Measurements from ENCODE around the gene TMTC2.

Gene TMTC2

DNA sequence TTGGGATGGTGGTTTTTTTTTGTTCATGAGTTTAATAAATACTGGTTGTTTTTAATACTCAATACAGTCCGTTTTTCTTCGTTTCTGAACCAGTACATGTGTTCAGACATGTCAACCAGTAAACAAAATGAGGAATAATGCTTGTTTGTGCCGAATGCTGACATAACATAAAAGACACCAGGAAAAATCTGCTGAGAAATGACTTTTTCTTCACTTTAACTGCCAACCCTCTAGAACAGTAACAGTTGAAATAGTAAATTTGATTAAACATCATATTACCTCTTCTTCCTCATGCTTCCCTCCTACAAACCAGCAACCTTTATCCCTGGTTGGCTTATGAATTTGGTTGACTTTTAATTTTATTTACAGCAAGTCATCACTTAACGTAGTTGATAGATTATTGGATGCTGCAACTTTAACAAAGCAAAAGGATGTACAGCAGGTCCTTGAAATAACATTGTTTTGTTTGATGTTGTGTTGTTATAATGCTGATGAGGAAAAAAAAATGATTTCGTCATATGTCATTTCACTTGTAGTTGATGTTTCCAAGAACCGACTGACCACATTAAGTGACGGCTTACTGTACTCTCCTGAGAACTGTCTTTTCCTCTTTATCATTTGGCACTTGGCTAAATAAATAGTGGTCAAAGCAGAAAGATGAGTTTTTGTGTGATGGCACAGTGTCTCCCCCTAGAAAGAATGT, 340.5 kb downstream of the TMTC2 start:
- in situ Hi-C loops (cut with HindIII; ENCODE audit: low pct_ligation_motif_present, low sequenced_read_pairs) = no loop called here
- no peaks in the 10 kb centered on the region for H3K36me3 ChIP-seq (replicated peaks)
- no peaks in the 10 kb centered on the region for H3K27me3 ChIP-seq (replicated peaks)
- H3K4me3 ChIP-seq (ENCODE audit: low read depth, low read length) = no peak overlapping the region
- H3K27ac ChIP-seq = no peak overlapping the region
- DNase-seq = no peak
- TF ChIP-seq, protein P1, sequence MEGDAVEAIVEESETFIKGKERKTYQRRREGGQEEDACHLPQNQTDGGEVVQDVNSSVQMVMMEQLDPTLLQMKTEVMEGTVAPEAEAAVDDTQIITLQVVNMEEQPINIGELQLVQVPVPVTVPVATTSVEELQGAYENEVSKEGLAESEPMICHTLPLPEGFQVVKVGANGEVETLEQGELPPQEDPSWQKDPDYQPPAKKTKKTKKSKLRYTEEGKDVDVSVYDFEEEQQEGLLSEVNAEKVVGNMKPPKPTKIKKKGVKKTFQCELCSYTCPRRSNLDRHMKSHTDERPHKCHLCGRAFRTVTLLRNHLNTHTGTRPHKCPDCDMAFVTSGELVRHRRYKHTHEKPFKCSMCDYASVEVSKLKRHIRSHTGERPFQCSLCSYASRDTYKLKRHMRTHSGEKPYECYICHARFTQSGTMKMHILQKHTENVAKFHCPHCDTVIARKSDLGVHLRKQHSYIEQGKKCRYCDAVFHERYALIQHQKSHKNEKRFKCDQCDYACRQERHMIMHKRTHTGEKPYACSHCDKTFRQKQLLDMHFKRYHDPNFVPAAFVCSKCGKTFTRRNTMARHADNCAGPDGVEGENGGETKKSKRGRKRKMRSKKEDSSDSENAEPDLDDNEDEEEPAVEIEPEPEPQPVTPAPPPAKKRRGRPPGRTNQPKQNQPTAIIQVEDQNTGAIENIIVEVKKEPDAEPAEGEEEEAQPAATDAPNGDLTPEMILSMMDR (IDR thresholded peaks at IDR 0.05; ENCODE audit: low read depth, low read length, missing control alignments) = no peak

DNA sequence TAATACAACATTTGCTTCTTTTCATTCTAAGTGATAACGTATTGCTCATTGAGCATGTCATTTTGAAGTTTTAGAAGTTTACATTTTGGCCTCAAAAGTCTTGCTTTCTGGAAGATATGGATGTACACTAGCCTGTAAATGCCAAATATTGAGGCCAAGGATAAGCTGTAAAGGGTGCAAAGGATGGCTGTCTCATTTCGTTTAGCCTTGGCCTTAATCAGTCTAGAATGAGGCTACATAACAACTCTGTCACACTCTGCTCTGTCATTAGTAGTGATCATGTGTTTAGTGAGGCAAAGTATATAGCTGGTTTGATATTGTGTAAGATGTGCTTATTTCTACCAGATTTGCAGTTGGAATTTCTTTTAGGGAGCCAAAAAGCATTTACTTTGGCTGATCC, 344.5 kb downstream of the TMTC2 start:
- in situ Hi-C loops (cut with HindIII; ENCODE audit: low pct_ligation_motif_present, low sequenced_read_pairs) = no loop called here
- TF ChIP-seq, protein P1 (IDR thresholded peaks at IDR 0.05; ENCODE audit: low read depth, low read length, missing control alignments) = no peak
- DNase-seq = no peak
- H3K27ac ChIP-seq = no peak overlapping the region
- no peaks in the 10 kb centered on the region for H3K27me3 ChIP-seq (replicated peaks)
- H3K36me3 ChIP-seq (replicated peaks) = no peaks in the 10 kb centered on the region
- no peak overlapping the region for H3K4me3 ChIP-seq (ENCODE audit: low read depth, low read length)

DNA sequence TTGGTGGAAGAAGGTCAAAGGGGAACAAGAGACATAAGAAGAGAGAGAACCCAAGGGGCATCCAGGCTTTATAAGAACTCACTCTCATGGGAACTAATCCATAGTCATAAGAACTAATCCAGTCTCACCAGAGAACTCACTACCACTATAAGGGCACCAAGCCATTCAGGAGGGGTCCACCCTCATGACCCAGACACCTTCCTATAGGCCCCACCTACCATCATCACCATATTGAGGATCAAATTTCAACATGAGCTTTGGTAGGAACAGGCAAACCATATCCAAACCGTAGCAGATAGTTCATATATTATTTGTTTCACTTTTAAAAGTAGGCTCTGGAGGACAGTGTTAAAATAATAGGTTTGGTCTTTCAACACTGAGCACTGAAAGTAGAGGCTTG, 350.1 kb downstream of the TMTC2 start:
- TF ChIP-seq, protein P1 (IDR thresholded peaks at IDR 0.05; ENCODE audit: low read depth, low read length, missing control alignments) = no peak
- Histone ChIP-seq H3K36me3 (replicated peaks) (no peaks in the 10 kb centered on the region), H3K27ac (no peak overlapping the region), H3K27me3 (replicated peaks) (no peaks in the 10 kb centered on the region), H3K4me3 (ENCODE audit: low read depth, low read length) (no peak overlapping the region)
- in situ Hi-C loops (cut with HindIII; ENCODE audit: low pct_ligation_motif_present, low sequenced_read_pairs) = no loop called here
- no peak for DNase-seq

DNA sequence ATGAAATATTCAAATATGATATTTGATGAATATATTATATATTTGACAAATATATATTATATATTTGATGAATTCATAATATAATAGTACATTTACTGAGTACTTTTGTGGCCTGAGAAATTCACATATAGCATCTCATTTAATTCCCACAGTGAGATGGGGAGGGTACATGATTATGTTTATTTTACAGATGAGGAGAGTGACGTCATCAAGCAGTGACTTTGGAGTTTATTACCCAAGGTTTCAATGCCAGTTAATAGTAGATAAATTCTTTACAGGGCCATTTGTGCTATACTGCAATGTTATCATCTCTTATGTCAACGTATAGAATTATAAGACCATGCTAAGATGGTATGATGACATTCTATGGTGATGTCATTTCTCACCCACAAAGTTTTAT, 352.7 kb downstream of the TMTC2 start:
- Histone ChIP-seq H3K27me3 (replicated peaks) (no peaks in the 10 kb centered on the region), H3K27ac (no peak overlapping the region), H3K4me3 (ENCODE audit: low read depth, low read length) (no peak overlapping the region), H3K36me3 (replicated peaks) (no peaks in the 10 kb centered on the region)
- in situ Hi-C loops (cut with HindIII; ENCODE audit: low pct_ligation_motif_present, low sequenced_read_pairs) = no loop called here
- DNase-seq = no peak
- TF ChIP-seq, protein P1 (IDR thresholded peaks at IDR 0.05; ENCODE audit: low read depth, low read length, missing control alignments) = no peak

DNA sequence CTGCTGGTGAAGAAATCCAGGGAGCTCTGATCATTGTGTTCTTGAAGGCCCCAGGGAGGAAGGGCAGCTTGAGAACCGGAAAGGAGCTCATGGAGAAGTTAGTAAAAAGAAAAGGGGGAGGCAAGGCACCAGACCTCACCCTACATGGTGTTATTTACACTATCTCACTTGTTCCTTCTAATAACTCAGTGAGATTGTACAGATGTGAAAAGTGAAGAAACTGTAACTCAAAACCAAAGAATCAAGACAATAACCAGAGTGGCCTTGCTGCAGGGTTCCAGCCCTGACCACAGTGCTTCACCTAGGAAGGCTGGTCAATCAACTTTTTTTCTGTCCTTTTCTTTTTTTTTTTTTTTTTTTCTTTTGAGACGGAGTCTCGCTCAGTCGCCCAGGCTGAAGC, 353.6 kb downstream of the TMTC2 start:
- DNase-seq = no peak
- Histone ChIP-seq H3K36me3 (replicated peaks) (no peaks in the 10 kb centered on the region), H3K27me3 (replicated peaks) (no peaks in the 10 kb centered on the region), H3K4me3 (ENCODE audit: low read depth, low read length) (no peak overlapping the region), H3K27ac (no peak overlapping the region)
- in situ Hi-C loops (cut with HindIII; ENCODE audit: low pct_ligation_motif_present, low sequenced_read_pairs) = no loop called here
- TF ChIP-seq, protein P1 (IDR thresholded peaks at IDR 0.05; ENCODE audit: low read depth, low read length, missing control alignments) = no peak

DNA sequence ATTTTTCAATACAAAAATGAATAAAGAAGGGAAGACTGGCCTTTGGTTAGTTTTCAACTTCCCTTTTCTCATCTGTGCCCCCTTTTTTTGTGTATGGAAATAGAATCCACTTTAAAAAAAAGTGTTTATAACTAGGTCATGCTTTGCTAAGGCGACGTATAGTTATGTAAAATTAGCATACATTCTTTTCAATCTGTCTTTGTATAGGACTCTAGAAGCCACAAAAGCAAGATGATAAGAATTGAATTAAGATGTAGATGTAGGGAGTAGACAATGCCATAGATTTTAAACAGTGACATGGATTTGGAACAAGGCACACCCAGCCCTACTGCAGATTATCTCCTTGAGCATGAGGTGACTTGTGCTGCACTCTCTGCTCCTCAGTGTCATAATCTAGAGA, 354.3 kb downstream of the TMTC2 start:
- Histone ChIP-seq H3K27ac (no peak overlapping the region), H3K4me3 (ENCODE audit: low read depth, low read length) (no peak overlapping the region), H3K27me3 (replicated peaks) (no peaks in the 10 kb centered on the region), H3K36me3 (replicated peaks) (no peaks in the 10 kb centered on the region)
- DNase-seq = no peak
- TF ChIP-seq, protein P1 (IDR thresholded peaks at IDR 0.05; ENCODE audit: low read depth, low read length, missing control alignments) = no peak
- in situ Hi-C loops (cut with HindIII; ENCODE audit: low pct_ligation_motif_present, low sequenced_read_pairs) = no loop called here
